Activated CD4-positive, alpha-beta T cell treated with anti-CD3 and anti-CD28 coated beads for 36 hours (primary cell): ENCODE results near the gene PRKAG3. TPM values are rescaled to one million over a fixed set of nuclear protein-coding genes. Genes with fewer than 3 reads are reported as not detected.

ENCODE experiments used
- ATAC-seq: fragments of 200-7000 bp; cut with Tn5 transposase; one replicate; pipeline ENCODE4 v1.10.0; 2021; ENCODE audit warnings: mild to moderate bottlenecking, moderate library complexity
- CTCF ChIA-PET: fragments of 350-600 bp; sonication (Branson Sonifier 250); formaldehyde crosslinking; loops from one replicate; lab custom pipeline; 2021; ENCODE audit warnings: antibody characterized with exemption; lab: Charles Lee
- POLR2A ChIA-PET: fragments of 350-600 bp; sonication (Branson Sonifier 250); formaldehyde crosslinking; loops from one replicate; lab custom pipeline; 2021; ENCODE audit warnings: antibody characterized with exemption, inconsistent platforms; lab: Charles Lee
- DNase-seq: peaks from one replicate; pipeline ENCODE4 v3.0.0-alpha.2; 2020
- H3K27ac Mint-ChIP-seq: one replicate; pipeline ENCODE4 v1.8.0; 2021; ENCODE audit warnings: mixed read lengths
- H3K27me3 Mint-ChIP-seq: one replicate; pipeline ENCODE4 v1.8.0; 2021; ENCODE audit warnings: mixed read lengths
- H3K36me3 Mint-ChIP-seq: one replicate; pipeline ENCODE4 v1.8.0; 2021; ENCODE audit warnings: low read depth, mixed read lengths
- H3K4me1 Mint-ChIP-seq: one replicate; pipeline ENCODE4 v1.8.0; 2021; ENCODE audit warnings: mixed read lengths
- H3K4me3 Mint-ChIP-seq: one replicate; pipeline ENCODE4 v1.8.0; 2021; ENCODE audit warnings: mild to moderate bottlenecking, moderate library complexity, mixed read lengths
- H3K9me3 Mint-ChIP-seq: one replicate; pipeline ENCODE4 v1.8.0; 2021; ENCODE audit warnings: low read depth, mixed read lengths
- intact Hi-C, 2 experiments: fragments of 100-400 bp; cut with DNase I in 1 of 2; cut with micrococcal nuclease in 1 of 2; formaldehyde crosslinking; loops; one replicate each; pipeline versions ENCODE4 v1.14.2 to v1.15.1; 2022 to 2024; cut with DNase I, micrococcal nuclease
- total RNA-seq, 2 experiments: library from RNA; stranded (reverse); gene quantifications; one replicate each; pipeline ENCODE4 v1.2.3, GENCODE V29; 2021

Gene PRKAG3
- total RNA-seq, 2 experiments from 2014 or later: not detected

DNA sequence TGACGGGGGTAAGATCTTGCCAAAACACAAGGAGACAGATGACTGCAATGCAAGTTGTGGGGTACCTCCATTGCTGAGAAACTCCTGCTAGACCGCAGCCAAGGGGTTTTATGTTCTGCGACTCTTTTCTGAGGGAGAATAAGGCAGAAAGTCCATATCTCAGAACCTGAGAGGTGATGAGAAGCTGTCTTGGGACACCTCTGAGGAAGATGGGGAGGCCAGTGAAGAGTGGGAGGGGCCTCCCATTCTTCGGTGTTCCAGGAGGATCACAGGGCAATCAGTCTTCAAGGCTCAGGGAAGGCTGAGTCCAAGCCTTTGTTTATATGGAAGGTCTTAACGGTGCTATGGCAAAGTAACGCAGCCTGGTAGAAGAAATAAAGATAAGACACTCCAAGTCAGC, 31.6 kb downstream of the PRKAG3 start:
- peaks cover 2% of the 10 kb centered on the region for H3K9me3 Mint-ChIP-seq
- no peak for ATAC-seq
- H3K36me3 Mint-ChIP-seq: no peaks in the 10 kb centered on the region
- no peaks in the 10 kb centered on the region for H3K4me1 Mint-ChIP-seq
- no peak overlapping the region for H3K4me3 Mint-ChIP-seq
- H3K27me3 Mint-ChIP-seq: peaks cover 15% of the 10 kb centered on the region
- DNase-seq: no peak
- POLR2A ChIA-PET: no interaction called here
- intact Hi-C loops: no loop called here
- H3K27ac Mint-ChIP-seq: no peak overlapping the region
- CTCF ChIA-PET: no interaction called here

DNA sequence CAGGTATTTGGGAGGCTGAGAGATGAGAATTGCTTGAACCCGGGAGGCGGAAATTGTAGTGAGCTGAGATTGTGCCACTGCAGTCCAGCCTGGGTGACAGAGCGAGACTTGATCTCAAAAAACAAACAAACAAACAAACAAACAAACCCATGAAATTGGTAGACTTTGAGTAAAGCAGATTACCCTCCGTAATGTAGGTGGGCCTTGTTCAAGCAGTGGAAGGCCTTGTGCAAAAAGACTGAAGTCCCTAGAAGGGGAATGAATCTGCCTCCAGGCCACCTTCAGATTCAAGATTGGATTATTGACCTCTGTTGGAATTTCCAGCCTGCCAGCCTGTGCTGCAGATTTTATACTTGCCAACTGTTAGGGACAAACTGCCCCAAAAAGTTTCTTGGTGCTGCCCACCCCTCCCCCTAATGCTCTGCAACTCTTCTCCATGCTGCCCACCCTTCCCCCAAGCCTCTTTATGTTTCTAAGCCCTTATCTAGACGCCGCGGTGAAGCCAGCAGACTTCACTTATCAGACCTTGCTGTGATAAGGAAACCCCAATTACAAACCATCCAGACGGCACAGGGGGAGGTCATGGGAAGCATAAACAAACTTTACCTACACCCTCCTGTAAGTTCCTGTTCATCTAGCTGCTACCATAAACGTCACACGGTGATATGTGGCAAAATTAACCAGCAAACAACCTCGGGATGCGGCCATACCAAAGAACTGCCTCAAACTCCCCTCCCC, 32.7 kb downstream of the PRKAG3 start:
- peaks cover 15% of the 10 kb centered on the region for H3K27me3 Mint-ChIP-seq
- no peaks in the 10 kb centered on the region for H3K4me1 Mint-ChIP-seq
- no peak overlapping the region for H3K27ac Mint-ChIP-seq
- H3K4me3 Mint-ChIP-seq: no peak overlapping the region
- ChIA-PET CTCF (no interaction called here), POLR2A (no interaction called here)
- no peaks in the 10 kb centered on the region for H3K36me3 Mint-ChIP-seq
- DNase-seq (no peak), ATAC-seq (no peak)
- H3K9me3 Mint-ChIP-seq: no peaks in the 10 kb centered on the region
- intact Hi-C loops: no loop called here

DNA sequence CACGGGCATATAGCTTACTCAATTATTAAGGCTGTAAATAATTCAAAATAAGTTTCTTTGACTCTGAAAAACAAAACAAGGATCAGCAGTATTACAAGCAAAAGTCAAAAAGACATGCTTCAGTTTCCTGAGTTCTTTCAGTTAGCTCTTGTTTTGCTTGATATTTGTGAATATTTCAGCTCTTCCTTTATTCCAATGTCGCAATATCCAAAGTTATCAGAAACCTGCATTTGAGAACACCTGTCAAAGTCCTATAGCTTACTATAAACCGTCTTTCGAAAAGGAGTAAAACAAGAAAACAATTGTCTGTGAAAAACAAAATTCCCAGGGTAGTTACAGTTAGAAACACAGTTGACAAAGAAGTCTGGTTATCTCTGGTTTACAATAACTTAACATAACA, 34.9 kb downstream of the PRKAG3 start:
- Mint-ChIP-seq H3K4me1 (no peaks in the 10 kb centered on the region), H3K4me3 (no peak overlapping the region), H3K27me3 (peaks cover 17% of the 10 kb centered on the region), H3K36me3 (no peaks in the 10 kb centered on the region), H3K9me3 (no peaks in the 10 kb centered on the region), H3K27ac (no peak overlapping the region)
- no peak for ATAC-seq
- ChIA-PET POLR2A (no interaction called here), CTCF (interaction anchor here (0.7 to 1.3 kb wide), 4 partner anchors 70 to 525 kb away, joined by 3 to 5 read pairs (median 3); no protein-coding TSS in a partner anchor)
- intact Hi-C loops: no loop called here
- no peak for DNase-seq

DNA sequence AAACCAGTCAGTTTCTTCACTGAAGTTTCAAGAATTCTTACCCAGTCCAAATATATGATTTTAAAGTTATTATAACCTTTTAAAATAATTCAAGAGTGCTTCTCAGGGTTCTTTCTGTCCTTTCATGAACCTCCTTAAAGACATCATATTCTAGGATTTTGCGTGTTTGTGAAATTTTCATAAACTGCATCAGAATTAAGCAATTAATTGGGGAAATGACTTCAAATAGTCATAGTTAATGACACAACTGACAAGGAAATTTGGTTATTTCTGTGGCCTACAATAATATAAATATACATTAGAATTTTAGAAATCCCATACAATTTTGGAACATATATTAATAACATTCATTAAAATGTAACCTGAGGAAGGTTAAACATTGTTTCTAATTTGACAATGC, 39.2 kb downstream of the PRKAG3 start:
- ChIA-PET POLR2A (no interaction called here), CTCF (interaction anchor here (0.8 kb wide), 1 partner anchor 14 kb away, joined by 4 read pairs; no protein-coding TSS in a partner anchor)
- Mint-ChIP-seq H3K9me3 (no peaks in the 10 kb centered on the region), H3K27ac (no peak overlapping the region), H3K36me3 (no peaks in the 10 kb centered on the region), H3K4me1 (no peaks in the 10 kb centered on the region), H3K4me3 (no peak overlapping the region), H3K27me3 (peaks cover 10% of the 10 kb centered on the region)
- no peak for DNase-seq
- no peak for ATAC-seq
- intact Hi-C loops: no loop called here

DNA sequence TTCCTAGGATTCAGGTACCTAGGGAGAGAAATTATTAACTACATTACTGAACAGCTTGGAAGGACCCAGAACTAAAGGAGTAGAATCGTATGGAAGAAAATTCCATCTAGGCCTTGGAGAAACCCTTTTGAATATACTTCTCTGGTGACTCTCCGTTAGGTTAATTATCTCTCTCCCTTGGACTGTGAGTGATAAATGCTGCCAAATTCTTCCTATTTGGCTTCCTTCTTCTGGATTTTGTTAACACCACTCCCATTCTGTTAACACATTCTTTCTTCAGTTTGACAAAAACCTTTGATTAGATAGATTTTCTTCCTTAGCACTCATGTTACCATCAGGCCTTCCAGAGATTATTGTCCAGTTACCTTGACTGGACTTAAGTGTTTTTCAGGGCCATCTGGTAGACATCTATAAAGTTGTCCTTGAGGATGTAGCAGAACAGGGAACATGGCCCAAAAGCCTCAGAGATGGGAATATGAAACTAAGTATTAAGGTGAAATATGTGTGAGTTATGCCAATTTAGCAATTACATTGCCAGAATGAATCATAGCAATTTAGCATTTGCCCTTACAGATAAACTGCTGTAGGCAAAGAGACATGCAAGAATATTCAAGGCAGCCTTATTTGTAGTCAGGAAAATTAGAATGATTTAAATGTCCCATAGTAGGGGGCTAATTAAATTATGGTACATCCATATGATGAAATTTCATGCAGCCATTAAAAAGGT, 42.9 kb downstream of the PRKAG3 start:
- Mint-ChIP-seq H3K4me1 (no peaks in the 10 kb centered on the region), H3K27ac (no peak overlapping the region), H3K27me3 (peaks cover 10% of the 10 kb centered on the region), H3K36me3 (no peaks in the 10 kb centered on the region), H3K4me3 (no peak overlapping the region), H3K9me3 (no peaks in the 10 kb centered on the region)
- POLR2A ChIA-PET: no interaction called here
- intact Hi-C loops: no loop called here
- no peak for DNase-seq
- ATAC-seq: no peak
- CTCF ChIA-PET: interaction anchor here (0.6 to 1.4 kb wide), 2 partner anchors 12 to 59 kb away, joined by 3 to 4 read pairs; no protein-coding TSS in a partner anchor

DNA sequence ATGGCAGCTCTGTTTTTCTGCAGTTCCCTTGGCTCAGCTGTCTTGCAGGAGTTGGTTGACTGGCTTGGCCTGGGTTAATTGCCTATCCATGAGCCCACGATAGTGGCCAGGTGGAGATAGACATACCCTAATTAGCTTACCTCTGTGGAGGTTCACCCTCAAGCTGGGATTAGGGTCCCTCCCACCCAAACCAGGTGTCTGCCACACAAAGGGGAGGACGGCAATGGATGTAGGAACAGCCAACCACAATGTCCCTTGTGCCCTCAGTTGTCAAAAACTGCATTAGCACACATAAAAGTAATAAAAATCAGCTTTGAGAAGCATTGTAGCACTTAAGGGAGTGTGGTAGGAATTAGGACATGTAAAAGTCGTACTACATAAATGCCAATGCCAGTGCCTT, 45.5 kb downstream of the PRKAG3 start:
- Mint-ChIP-seq H3K27me3 (peaks cover 25% of the 10 kb centered on the region), H3K4me3 (no peak overlapping the region), H3K27ac (no peak overlapping the region), H3K9me3 (no peaks in the 10 kb centered on the region), H3K4me1 (no peaks in the 10 kb centered on the region), H3K36me3 (no peaks in the 10 kb centered on the region)
- ChIA-PET CTCF (interaction anchor here (1.1 kb wide), 1 partner anchor 8 kb away, joined by 3 read pairs; no protein-coding TSS in a partner anchor), POLR2A (no interaction called here)
- intact Hi-C loops: no loop called here
- DNase-seq (no peak), ATAC-seq (no peak)

DNA sequence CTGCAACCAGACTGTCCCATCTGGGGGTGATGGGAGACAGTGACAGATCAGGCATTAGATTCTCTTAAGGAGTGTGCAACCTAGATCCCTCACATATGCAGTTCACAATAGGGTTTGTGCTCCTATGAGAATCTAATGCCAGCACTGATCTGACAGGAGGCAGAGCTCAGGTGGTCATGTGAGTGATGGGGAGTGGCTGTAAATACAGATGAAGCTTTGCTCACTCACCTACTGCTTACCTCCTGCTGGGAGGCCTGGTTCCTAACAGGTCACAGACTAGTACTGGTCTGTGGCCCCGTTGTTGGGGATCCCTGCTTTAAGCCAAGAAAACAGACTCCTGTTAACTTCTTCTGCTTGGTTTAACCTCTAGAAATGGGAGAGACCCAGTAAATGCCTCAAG, 46.5 kb downstream of the PRKAG3 start:
- Mint-ChIP-seq H3K36me3 (no peaks in the 10 kb centered on the region), H3K27ac (no peak overlapping the region), H3K4me1 (no peaks in the 10 kb centered on the region), H3K4me3 (no peak overlapping the region), H3K27me3 (peaks cover 31% of the 10 kb centered on the region), H3K9me3 (no peaks in the 10 kb centered on the region)
- POLR2A ChIA-PET: no interaction called here
- CTCF ChIA-PET: interaction anchor here (0.6 kb wide), 1 partner anchor 377 kb away, joined by 3 read pairs; no protein-coding TSS in a partner anchor
- DNase-seq (no peak), ATAC-seq (no peak)
- intact Hi-C loops: no loop called here

DNA sequence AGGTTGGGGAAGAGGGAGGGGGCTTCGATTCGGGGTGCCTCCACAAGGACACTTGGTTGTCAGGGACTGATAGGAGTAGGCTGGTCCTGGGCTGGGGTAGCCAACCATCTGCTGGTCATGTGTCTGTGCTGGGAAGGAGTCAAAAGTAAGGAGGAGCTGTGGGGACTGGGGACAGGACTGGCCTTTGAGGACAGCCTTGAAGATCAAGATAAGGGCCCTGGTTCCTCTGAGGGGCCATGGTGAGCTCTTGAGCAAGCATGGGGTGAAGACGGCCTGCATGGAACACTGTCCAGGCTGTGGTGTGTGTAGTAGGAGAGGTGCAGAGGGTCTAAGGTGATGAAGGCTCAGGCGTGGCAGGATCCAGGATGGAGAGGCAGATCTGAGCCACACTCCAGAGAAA, 47.9 kb downstream of the PRKAG3 start:
- CTCF ChIA-PET: interaction anchor here (1.0 kb wide), 1 partner anchor 97 kb away, joined by 3 read pairs; no protein-coding TSS in a partner anchor
- ATAC-seq: no peak
- intact Hi-C loops: no loop called here
- H3K27ac Mint-ChIP-seq: no peak overlapping the region
- H3K27me3 Mint-ChIP-seq: peaks cover 36% of the 10 kb centered on the region
- no peaks in the 10 kb centered on the region for H3K9me3 Mint-ChIP-seq
- no peak overlapping the region for H3K4me3 Mint-ChIP-seq
- H3K36me3 Mint-ChIP-seq: no peaks in the 10 kb centered on the region
- no peaks in the 10 kb centered on the region for H3K4me1 Mint-ChIP-seq
- DNase-seq: no peak
- POLR2A ChIA-PET: no interaction called here

DNA sequence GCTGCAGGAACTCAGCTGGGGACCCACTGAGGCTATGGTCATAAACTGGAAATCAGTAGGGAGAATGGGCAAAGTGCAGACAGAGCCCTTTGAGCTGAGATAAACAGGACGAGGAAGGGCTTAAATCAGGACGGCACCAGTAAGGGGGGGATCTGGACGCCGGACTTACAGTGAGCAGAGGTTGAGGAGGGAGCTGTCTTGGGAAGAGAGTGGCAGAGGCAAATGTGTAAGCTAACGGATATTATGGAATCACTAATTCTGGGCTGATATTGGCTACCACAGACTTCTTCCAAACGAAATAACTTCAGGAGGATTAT, 49.1 kb downstream of the PRKAG3 start:
- H3K4me3 Mint-ChIP-seq: no peak overlapping the region
- no peaks in the 10 kb centered on the region for H3K4me1 Mint-ChIP-seq
- peaks cover 37% of the 10 kb centered on the region for H3K27me3 Mint-ChIP-seq
- ChIA-PET POLR2A (no interaction called here), CTCF (interaction anchor here (0.6 to 1.4 kb wide), 4 partner anchors 21 to 198 kb away, joined by 3 to 5 read pairs (median 4); partner anchors contain the start of gene TTLL4)
- DNase-seq: no peak
- intact Hi-C loops: no loop called here
- H3K27ac Mint-ChIP-seq: no peak overlapping the region
- no peaks in the 10 kb centered on the region for H3K9me3 Mint-ChIP-seq
- H3K36me3 Mint-ChIP-seq: peaks cover under 1% of the 10 kb centered on the region
- no peak for ATAC-seq

DNA sequence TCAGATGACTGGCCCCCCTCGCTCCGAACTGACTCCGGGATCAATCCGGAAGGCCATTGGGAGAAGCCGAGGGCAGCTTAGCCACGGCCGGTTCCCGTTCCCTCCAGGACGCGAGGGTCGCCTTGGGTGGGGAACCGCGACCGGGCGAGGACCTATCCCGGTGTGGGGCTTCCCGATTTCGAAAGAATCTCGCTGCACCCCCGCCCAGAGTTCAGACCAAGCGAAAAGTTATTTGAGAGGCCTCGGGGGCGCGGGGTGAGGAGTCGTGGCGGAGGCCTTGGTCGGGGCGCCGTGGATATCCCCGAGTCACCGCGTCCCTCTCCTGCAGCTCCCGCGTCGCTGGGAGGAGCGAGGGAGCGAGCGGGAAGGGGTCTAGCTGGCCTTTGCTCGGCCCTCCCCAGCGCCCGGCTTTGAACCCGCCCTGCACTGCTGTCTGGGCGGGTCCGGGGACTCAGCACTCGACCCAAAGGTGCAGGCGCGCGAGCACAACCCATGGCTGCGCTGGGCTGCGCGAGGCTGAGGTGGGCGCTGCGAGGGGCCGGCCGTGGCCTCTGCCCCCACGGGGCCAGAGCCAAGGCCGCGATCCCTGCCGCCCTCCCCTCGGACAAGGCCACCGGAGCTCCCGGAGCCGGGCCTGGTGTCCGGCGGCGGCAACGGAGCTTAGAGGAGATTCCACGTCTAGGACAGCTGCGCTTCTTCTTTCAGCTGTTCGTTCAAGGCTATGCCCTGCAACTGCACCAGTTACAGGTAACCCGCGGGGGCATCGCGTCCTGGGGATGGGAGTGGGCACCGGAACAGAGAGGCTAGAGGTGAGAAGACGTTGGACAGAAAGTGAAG, 49.7 kb downstream of the PRKAG3 start, which contains the start of gene CYP27A1:
Gene CYP27A1, plus strand, starts transcription at position 457 of the 837 bp plus-strand sequence. Its CDS starts 36 bp downstream, at position 493.
- Mint-ChIP-seq H3K4me1 (no peaks in the 10 kb centered on the region), H3K4me3 (no peak within 1 kb of the TSS), H3K27ac (no peak within 1 kb of the TSS), H3K36me3 (peaks cover 5% of the 10 kb centered on the region), H3K27me3 (peaks cover 35% of the 10 kb centered on the region), H3K9me3 (peaks cover 5% of the 10 kb centered on the region)
- intact Hi-C loops: no loop called here
- CTCF ChIA-PET: interaction anchor here (0.5 to 1.4 kb wide), 6 partner anchors 9 to 992 kb away, joined by 3 to 5 read pairs (median 4); partner anchors contain the start of gene TTLL4
- ATAC-seq (peak; percentile 30), DNase-seq (peak; percentile 10)
- POLR2A ChIA-PET: no interaction called here
